ENCODE results near the gene NMU.
A peak's percentile ranks its signal among the peaks of the same experiment; 100 is the strongest.
"Not testable (repeated sequence)": the region's sequence is repeated elsewhere in the genome, so short reads cannot be mapped to it uniquely, and the experiment has no call there.

NMU gene

GRCh38 chr4:55560096-55560495, 76.0 kb downstream of the NMU start:
- no peak for DNase-seq (ENCODE audit: low read depth, low spot score)

DNA sequence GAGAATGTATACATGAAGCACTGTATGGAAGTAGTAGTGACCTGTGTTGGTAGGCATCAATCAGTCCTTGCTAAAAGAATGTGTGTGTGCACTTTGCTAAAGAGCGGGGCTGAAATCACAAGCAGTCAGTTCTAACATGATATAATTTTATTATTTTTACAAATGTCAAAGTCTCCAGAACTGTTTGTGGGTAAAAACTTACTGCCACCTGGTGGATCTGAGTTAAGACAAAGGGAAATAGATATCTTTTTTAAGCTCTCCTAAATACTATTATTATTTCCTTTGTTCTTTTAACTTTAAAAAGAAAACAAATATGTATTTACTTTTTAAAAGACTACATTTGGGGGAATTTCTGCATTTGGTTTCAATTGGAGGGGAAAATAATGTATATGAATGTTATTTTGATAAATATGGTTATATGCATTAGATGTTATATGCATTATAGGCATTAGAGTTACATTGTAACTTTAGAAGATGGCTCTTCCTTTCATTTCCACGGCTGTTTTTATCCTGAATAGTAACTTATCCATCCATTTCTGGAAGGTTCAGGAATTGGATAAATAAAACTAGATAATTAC, 81.6 kb downstream of the NMU start:
- DNase-seq (ENCODE audit: low read depth, low spot score): peak; percentile 47

DNA sequence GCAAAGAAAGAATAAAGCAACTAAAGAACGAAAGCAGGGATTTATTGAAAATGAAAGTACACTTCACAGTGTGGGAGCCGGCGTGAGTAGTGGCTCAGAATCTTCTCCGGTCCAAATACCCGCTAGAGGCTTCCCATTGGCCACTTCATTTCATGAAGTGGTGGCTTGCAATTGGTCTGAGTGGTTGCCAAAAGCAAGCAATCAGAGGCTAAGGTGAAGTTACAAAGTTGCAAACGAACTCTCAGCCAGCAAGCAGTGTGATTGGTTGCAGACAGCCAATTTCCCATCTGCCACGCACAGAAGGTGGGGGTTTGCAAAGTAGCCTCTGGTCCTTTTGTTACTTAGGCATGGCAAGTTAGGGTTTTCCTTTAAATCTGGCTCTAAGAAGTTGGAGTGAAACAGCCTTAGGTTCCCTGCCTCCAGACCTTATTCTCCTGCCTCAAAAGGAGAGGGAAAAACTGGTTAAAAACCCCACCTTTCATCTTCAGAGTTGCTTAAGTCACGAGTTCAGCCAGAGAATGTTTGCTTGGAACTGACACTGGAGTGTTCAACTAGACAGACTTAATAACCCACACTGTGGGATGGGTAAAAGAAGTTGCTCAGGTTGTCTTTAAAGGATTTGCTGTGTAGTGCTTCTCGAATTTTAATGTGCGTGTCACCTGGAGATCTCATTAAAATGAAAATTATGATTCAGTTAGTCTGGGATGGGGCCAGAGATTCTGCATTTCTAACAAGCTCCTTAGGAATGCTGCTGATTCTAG, 82.5 kb downstream of the NMU start:
- peak; percentile 40 for DNase-seq (ENCODE audit: low read depth, low spot score)

GRCh38 chr4:55551964-55552363, 84.1 kb downstream of the NMU start:
- not testable (repeated sequence) for DNase-seq (ENCODE audit: low read depth, low spot score)

GRCh38 chr4:55549888-55550287, 86.2 kb downstream of the NMU start:
- DNase-seq (ENCODE audit: low read depth, low spot score): peak; percentile 76

GRCh38 chr4:55547918-55548317, 88.2 kb downstream of the NMU start:
- no peak for DNase-seq (ENCODE audit: low read depth, low spot score)

DNA sequence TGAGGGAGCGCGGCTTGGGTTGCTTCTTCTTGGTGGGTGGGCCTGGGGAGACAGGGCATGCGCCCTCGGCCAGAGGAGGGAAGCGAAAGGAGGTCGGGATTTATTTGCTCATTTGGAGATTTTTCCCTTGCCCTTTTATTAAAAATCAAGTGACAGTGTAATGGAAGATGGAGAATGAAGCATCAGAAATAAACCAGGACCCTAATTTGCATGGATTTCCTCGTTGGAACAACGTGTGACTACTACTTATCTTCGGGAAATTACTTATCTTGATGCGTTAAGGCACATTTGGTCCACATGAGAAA, 88.7 kb downstream of the NMU start:
- DNase-seq (ENCODE audit: low read depth, low spot score): no peak

GRCh38 chr4:55546756-55547465, 89.2 kb downstream of the NMU start, which contains the start of gene CLOCK:
Gene CLOCK (minus strand): TSS chr4:55546909. CDS start chr4:55482785, 64,124 bp downstream.
- peak; percentile 96 for DNase-seq (ENCODE audit: low read depth, low spot score)

DNA sequence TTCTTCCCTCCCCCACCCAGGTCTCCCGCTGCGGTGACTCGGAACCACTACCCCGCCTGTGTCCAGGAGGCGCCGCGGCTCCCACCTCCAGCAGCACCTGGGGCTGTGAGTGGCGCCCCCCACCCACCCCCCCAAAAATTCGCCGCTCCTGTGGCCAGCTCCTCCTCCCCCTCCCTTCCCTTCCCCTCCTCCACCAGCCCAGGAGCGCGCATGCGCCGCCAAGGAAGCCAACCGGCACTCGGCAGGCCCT, 89.7 kb downstream of the NMU start:
- DNase-seq (ENCODE audit: low read depth, low spot score): no peak

DNA sequence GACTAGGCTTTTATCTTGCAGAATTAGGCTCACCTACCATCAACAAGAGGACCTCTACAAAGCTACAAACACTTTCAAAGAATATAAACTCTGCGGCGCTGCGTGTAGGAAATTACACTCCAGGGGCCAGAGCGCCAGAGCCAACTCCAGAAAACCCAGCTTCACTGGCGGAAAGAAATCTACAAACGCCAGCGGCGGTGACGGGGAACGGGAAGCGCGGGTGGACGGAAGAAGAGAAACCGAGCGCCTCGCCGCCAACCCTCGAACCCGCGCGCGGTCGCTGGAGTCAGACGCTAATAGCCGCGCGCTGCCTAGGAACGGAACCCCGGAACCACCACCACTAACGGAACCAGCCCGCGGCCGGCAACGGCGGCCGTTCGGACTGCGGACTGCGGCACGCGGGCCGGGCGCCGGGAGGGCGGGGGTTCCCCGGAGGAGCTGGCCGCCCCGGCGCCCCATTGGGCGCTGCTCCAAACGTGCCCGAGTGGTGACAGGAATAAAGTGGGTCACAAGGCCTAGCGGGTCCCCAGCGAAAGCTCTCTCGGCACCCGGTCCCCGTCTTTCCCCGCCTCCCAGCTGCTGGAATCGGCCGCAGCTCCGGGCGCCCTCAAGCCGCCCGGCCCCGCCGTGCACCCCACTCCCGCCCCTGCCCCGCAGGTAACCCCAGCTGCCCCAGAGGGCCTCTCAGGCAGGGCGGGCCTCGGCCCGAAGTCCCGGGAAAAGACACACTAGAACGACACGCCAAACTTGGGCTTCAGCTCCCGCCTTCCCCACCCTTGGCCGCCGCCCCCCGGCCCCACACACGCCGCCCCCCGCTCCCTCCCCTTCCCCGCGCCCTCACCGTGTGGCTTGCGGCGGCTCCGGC, 90.2 kb downstream of the NMU start:
- DNase-seq (ENCODE audit: low read depth, low spot score): peak; percentile 83

All from astrocyte of the hippocampus (primary cell).